ENCODE data around the gene CCDC187.

GRCh38 chr9:136306211-136307208 lies 2.6 kb upstream of the CCDC187 start:
- TF ChIP-seq ZNF121 (CRISPR knock-in tag; IDR thresholded peaks at IDR 0.05) (no peak), SP5 (CRISPR knock-in tag; IDR thresholded peaks at IDR 0.05; ENCODE audit: borderline replicate concordance, low read depth) (no peak), MXD4 (CRISPR knock-in tag; IDR thresholded peaks at IDR 0.05) (no peak), CHD4 (IDR thresholded peaks at IDR 0.05; ENCODE audit: borderline replicate concordance, low read length) (no peak), CTCF (CRISPR knock-in tag; IDR thresholded peaks at IDR 0.05) (no peak)
- TF ChIP-seq, protein P1, sequence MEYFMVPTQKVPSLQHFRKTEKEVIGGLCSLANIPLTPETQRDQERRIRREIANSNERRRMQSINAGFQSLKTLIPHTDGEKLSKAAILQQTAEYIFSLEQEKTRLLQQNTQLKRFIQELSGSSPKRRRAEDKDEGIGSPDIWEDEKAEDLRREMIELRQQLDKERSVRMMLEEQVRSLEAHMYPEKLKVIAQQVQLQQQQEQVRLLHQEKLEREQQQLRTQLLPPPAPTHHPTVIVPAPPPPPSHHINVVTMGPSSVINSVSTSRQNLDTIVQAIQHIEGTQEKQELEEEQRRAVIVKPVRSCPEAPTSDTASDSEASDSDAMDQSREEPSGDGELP (IDR thresholded peaks at IDR 0.05; ENCODE audit: borderline replicate concordance, low read depth) = no peak
